ENCODE data around the gene PDE3A. TPM values are rescaled to one million over a fixed set of nuclear protein-coding genes. Genes with fewer than 3 reads are reported as not detected.

Gene PDE3A
- total RNA-seq, 1 experiment from 2014 or later, result 19.9 TPM

- no peaks in the 10 kb centered on the region for H3K27me3 Mint-ChIP-seq (ENCODE audit: unreplicated experiment)
- CTCF ChIA-PET, result no interaction called here
These were observed 101.0 kb downstream of the PDE3A start for GRCh38 chr12:20469300-20469699.

GRCh38 chr12:20469756-20470155 lies 101.4 kb downstream of the PDE3A start:
- CTCF ChIA-PET, result no interaction called here
- H3K27me3 Mint-ChIP-seq (ENCODE audit: unreplicated experiment), result no peaks in the 10 kb centered on the region
- no peaks in the 10 kb centered on the region for H3K36me3 Mint-ChIP-seq (ENCODE audit: insufficient read depth, unreplicated experiment)
- TF ChIP-seq, protein P1, sequence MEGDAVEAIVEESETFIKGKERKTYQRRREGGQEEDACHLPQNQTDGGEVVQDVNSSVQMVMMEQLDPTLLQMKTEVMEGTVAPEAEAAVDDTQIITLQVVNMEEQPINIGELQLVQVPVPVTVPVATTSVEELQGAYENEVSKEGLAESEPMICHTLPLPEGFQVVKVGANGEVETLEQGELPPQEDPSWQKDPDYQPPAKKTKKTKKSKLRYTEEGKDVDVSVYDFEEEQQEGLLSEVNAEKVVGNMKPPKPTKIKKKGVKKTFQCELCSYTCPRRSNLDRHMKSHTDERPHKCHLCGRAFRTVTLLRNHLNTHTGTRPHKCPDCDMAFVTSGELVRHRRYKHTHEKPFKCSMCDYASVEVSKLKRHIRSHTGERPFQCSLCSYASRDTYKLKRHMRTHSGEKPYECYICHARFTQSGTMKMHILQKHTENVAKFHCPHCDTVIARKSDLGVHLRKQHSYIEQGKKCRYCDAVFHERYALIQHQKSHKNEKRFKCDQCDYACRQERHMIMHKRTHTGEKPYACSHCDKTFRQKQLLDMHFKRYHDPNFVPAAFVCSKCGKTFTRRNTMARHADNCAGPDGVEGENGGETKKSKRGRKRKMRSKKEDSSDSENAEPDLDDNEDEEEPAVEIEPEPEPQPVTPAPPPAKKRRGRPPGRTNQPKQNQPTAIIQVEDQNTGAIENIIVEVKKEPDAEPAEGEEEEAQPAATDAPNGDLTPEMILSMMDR (IDR thresholded peaks at IDR 0.05; ENCODE audit: unreplicated experiment), result no peak
- no peak for DNase-seq
- H3K9me3 Mint-ChIP-seq (ENCODE audit: low read depth, unreplicated experiment), result no peaks in the 10 kb centered on the region
- no peak overlapping the region for H3K27ac Mint-ChIP-seq (ENCODE audit: unreplicated experiment)
- BruUV-seq (replicated peaks), result no TSS peak
- no peak overlapping the region for H3K4me3 Mint-ChIP-seq (ENCODE audit: low read depth, unreplicated experiment)
- intact Hi-C loops (cut with micrococcal nuclease; ENCODE audit: unreplicated experiment), result loop anchor here (10.0 kb wide), 1 partner anchor 75 kb away; no protein-coding TSS in a partner anchor
- no peaks in the 10 kb centered on the region for H3K4me1 Mint-ChIP-seq (ENCODE audit: low read depth, unreplicated experiment)

More at GRCh38 chr12:20469300-20469699, 101.0 kb downstream of the PDE3A start:
- TF ChIP-seq, protein P1 (IDR thresholded peaks at IDR 0.05; ENCODE audit: unreplicated experiment), result no peak
- H3K9me3 Mint-ChIP-seq (ENCODE audit: low read depth, unreplicated experiment), result no peaks in the 10 kb centered on the region
- intact Hi-C loops (cut with micrococcal nuclease; ENCODE audit: unreplicated experiment), result loop anchor here (10.0 kb wide), 1 partner anchor 76 kb away; no protein-coding TSS in a partner anchor
- no TSS peak for BruUV-seq (replicated peaks)
- no peaks in the 10 kb centered on the region for H3K36me3 Mint-ChIP-seq (ENCODE audit: insufficient read depth, unreplicated experiment)
- no peak for DNase-seq
- H3K27ac Mint-ChIP-seq (ENCODE audit: unreplicated experiment), result no peak overlapping the region
- no peaks in the 10 kb centered on the region for H3K4me1 Mint-ChIP-seq (ENCODE audit: low read depth, unreplicated experiment)
- no peak overlapping the region for H3K4me3 Mint-ChIP-seq (ENCODE audit: low read depth, unreplicated experiment)

- DNase-seq, result no peak
- no peaks in the 10 kb centered on the region for H3K27me3 Mint-ChIP-seq (ENCODE audit: unreplicated experiment)
- H3K27ac Mint-ChIP-seq (ENCODE audit: unreplicated experiment), result no peak overlapping the region
- intact Hi-C loops (cut with micrococcal nuclease; ENCODE audit: unreplicated experiment), result no loop called here
- CTCF ChIA-PET, result no interaction called here
- no peak overlapping the region for H3K4me3 Mint-ChIP-seq (ENCODE audit: low read depth, unreplicated experiment)
- no peaks in the 10 kb centered on the region for H3K36me3 Mint-ChIP-seq (ENCODE audit: insufficient read depth, unreplicated experiment)
- TF ChIP-seq, protein P1 (IDR thresholded peaks at IDR 0.05; ENCODE audit: unreplicated experiment), result no peak
- no peaks in the 10 kb centered on the region for H3K9me3 Mint-ChIP-seq (ENCODE audit: low read depth, unreplicated experiment)
- BruUV-seq (replicated peaks), result no TSS peak
- no peaks in the 10 kb centered on the region for H3K4me1 Mint-ChIP-seq (ENCODE audit: low read depth, unreplicated experiment)
These were observed 103.9 kb downstream of the PDE3A start for GRCh38 chr12:20472102-20472782.

GRCh38 chr12:20473133-20473532 lies 104.8 kb downstream of the PDE3A start:
- Mint-ChIP-seq H3K36me3 (ENCODE audit: insufficient read depth, unreplicated experiment) (no peaks in the 10 kb centered on the region), H3K27me3 (ENCODE audit: unreplicated experiment) (no peaks in the 10 kb centered on the region), H3K4me3 (ENCODE audit: low read depth, unreplicated experiment) (no peak overlapping the region), H3K9me3 (ENCODE audit: low read depth, unreplicated experiment) (no peaks in the 10 kb centered on the region), H3K4me1 (ENCODE audit: low read depth, unreplicated experiment) (no peaks in the 10 kb centered on the region), H3K27ac (ENCODE audit: unreplicated experiment) (no peak overlapping the region)
- no TSS peak for BruUV-seq (replicated peaks)
- TF ChIP-seq, protein P1 (IDR thresholded peaks at IDR 0.05; ENCODE audit: unreplicated experiment), result no peak
- DNase-seq, result no peak
- CTCF ChIA-PET, result no interaction called here
- intact Hi-C loops (cut with micrococcal nuclease; ENCODE audit: unreplicated experiment), result no loop called here
